ENCODE results near the gene INSM2. TPM values are rescaled to one million over a fixed set of nuclear protein-coding genes. Genes with fewer than 3 reads are reported as not detected.

Gene INSM2
- total RNA-seq, 1 donor from 2014 or later = not detected

GRCh38 chr14:35578639-35579038 is 44.7 kb downstream of the INSM2 start:
- no peaks in the 10 kb centered on the region for H3K27me3 Mint-ChIP-seq (ENCODE audit: low read depth, unreplicated experiment)
- no peak for FAIRE-seq
- Histone ChIP-seq H3K4me1 (ENCODE audit: insufficient read depth, low read length) (no peaks in the 10 kb centered on the region), H3K36me3 (ENCODE audit: insufficient read depth, low read length) (no peaks in the 10 kb centered on the region), H3K79me2 (ENCODE audit: insufficient read depth, low read length) (no peaks in the 10 kb centered on the region), H3K27me3 (ENCODE audit: insufficient read depth, low read length) (no peaks in the 10 kb centered on the region), H3K4me2 (ENCODE audit: low read length) (no peak overlapping the region), H4K20me1 (ENCODE audit: insufficient read depth, low read length) (no peaks in the 10 kb centered on the region), H3K9me3 (ENCODE audit: insufficient read depth, low read depth, low read length) (no peaks in the 10 kb centered on the region), H3K9ac (ENCODE audit: low read length) (no peak overlapping the region), H2AFZ (ENCODE audit: low read depth, low read length) (no peak overlapping the region), H3K27ac (ENCODE audit: low read depth, low read length) (no peak overlapping the region), H3K4me3 (ENCODE audit: insufficient read depth, low read depth, low read length) (no peak overlapping the region)
- no peak overlapping the region for H3K27ac Mint-ChIP-seq (ENCODE audit: unreplicated experiment)
- H3K36me3 Mint-ChIP-seq (ENCODE audit: low read depth, unreplicated experiment) = peaks cover 2% of the 10 kb centered on the region
- no peaks in the 10 kb centered on the region for H3K9me3 Mint-ChIP-seq (ENCODE audit: unreplicated experiment)
- no peak for DNase-seq (ENCODE audit: low read depth)
- TF ChIP-seq, protein P1, sequence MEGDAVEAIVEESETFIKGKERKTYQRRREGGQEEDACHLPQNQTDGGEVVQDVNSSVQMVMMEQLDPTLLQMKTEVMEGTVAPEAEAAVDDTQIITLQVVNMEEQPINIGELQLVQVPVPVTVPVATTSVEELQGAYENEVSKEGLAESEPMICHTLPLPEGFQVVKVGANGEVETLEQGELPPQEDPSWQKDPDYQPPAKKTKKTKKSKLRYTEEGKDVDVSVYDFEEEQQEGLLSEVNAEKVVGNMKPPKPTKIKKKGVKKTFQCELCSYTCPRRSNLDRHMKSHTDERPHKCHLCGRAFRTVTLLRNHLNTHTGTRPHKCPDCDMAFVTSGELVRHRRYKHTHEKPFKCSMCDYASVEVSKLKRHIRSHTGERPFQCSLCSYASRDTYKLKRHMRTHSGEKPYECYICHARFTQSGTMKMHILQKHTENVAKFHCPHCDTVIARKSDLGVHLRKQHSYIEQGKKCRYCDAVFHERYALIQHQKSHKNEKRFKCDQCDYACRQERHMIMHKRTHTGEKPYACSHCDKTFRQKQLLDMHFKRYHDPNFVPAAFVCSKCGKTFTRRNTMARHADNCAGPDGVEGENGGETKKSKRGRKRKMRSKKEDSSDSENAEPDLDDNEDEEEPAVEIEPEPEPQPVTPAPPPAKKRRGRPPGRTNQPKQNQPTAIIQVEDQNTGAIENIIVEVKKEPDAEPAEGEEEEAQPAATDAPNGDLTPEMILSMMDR (IDR thresholded peaks at IDR 0.05; ENCODE audit: insufficient read depth, low read depth, low read length) = no peak
- no peak for TF ChIP-seq EZH2 (IDR thresholded peaks at IDR 0.05; ENCODE audit: insufficient read depth, low read length)
- H3K4me3 Mint-ChIP-seq (ENCODE audit: unreplicated experiment) = no peak overlapping the region
- peaks cover 4% of the 10 kb centered on the region for H3K4me1 Mint-ChIP-seq (ENCODE audit: low read depth, unreplicated experiment)

Other genes starting within 250 kb of the INSM2 start
- 210 and 225 TPM in 2 replicates for gene PSMA6, start 241.8 kb upstream of the INSM2 start, total RNA-seq
- 35.5 and 38.1 TPM in 2 replicates for gene NFKBIA, start 129.4 kb upstream of the INSM2 start, total RNA-seq